HG03280 (cell line): Measurements from ENCODE around the gene SLC22A12.
"Not testable (repeated sequence)": the region's sequence is repeated elsewhere in the genome, so short reads cannot be mapped to it uniquely, and the experiment has no call there.

Experiments
- ATAC-seq: cut with Tn5 transposase; IDR thresholded peaks from one replicate; pipeline ENCODE4 v1.9.1; 2021; ENCODE audit warnings: mild to moderate bottlenecking, moderate library complexity; ENCODE audit not compliant: unreplicated experiment

The SLC22A12 gene

DNA sequence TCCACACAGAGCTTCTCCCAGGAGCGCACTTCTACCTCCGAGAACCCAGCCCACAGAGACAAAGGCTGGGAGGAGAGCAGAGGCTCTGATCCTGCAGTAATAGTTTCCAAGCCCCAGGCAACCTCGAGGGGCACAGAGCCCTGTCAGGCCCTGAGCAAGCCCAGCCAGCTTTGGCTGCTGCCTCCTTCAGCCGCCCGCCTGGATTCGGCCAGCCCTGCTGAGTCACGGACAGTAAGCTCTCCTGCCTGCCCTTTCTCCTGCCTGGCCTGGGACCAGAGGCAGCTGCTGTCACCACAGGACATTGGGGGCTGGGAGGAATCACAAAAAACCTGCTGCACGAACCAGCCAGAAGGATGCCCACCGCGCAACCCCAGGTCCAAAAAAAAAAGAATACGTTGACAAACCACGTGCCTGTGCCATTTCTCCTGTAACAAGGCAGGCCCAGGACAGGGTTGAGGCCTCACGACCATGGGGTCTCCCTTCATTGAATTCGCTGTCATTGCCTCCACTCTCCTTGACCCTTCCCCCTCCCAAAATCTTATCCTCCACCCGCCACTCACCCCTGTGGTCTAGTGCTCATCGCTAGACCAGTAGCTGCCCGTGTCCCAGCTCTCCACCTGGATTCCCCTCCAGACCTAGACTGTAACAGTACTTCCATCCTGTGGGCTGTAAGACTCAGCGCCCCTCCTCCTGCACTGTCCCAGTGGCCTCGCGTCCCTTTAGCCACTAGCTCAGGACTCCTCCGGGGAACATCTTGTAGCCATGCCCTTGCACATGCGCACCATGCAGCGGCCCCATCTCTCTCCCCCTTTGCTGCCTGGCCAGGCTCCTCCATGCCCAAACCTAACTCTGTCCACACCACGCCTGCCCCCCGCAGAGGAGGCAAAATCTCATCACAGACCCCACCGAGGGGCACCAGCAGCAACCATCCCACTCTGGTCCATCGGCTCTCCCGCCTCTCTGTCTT, 7.4 kb upstream of the SLC22A12 start:
- no peak for ATAC-seq

DNA sequence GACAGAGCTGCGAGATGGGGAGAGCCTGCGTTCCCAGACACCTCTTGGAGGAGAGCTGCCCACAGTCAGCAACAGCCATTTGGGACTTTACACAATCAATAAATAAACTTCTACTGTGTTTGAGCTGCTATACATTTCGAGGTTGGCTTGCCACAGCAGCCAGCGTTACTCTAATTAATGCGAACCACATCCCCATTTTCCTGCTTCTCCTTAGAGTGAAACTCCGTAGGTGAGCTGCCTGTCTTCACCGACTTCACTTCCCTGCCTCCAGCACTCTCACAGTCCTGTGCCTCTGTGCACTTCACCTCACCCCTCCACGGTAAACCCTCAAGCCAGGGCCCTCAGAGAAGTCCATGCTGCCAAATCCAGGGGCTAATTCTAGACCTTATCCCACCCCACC, 5.9 kb upstream of the SLC22A12 start:
- no peak for ATAC-seq

DNA sequence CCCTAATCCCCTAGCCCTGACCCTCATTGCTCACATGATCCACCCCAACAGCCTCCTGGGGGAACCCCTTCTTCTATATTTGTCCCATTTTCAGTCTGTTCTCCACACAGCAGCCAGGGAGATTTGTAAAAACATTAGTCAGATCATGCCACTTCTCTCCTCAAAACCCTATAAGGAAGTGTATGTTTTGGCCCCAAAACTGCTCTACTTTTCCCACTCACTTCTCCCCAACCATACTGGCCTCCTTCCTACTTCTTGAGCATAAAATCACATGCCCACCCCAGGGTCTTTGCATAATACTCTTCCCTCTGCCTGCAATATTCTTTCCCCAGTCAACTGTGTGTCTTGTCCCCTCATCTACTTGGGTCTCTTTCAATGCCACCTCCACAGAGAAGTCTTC, 4.7 kb upstream of the SLC22A12 start:
- ATAC-seq = no peak

DNA sequence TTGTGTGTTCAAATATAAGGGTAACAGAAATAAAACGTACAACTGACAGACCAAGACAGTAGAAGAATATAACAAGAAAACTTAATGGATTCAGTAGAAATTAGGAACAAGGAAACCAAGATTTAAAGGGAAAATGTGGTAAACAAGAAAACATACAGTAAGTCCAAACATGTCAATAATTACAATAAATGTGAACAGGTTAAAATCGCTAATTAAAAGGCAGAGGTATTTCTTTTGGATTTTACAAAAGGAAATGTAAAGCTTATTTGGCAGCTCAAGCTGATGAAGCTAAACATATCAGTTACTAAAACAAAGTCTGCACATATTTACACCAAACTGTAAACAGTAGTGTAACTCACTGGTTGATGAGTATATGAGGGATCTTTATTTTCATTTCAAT, 2.3 kb upstream of the SLC22A12 start:
- no peak for ATAC-seq

DNA sequence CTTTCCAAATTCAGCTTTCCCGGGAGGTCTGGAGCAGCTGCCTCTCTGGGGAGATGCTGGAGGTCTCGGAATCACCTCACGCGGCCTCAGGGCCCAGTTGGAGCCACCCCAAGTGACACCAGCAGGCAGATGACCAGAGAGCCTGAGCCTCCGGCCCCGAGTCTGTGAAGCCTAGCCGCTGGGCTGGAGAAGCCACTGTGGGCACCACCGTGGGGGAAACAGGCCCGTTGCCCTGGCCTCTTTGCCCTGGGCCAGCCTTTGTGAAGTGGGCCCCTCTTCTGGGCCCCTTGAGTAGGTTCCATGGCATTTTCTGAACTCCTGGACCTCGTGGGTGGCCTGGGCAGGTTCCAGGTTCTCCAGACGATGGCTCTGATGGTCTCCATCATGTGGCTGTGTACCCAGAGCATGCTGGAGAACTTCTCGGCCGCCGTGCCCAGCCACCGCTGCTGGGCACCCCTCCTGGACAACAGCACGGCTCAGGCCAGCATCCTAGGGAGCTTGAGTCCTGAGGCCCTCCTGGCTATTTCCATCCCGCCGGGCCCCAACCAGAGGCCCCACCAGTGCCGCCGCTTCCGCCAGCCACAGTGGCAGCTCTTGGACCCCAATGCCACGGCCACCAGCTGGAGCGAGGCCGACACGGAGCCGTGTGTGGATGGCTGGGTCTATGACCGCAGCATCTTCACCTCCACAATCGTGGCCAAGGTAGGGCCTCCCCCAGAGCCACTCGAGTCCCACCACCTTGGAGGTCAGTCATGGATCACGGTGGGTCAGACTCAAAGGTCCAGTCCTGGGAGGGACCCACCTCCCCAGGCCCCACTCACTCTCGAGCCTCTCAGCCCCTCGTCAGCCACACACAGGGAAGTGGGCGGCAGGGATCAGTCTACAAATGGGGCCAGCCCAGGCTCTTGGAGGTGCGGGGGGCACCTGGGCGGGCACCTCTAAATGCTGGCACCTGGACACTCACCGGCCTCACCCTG, 525 bp downstream of the SLC22A12 start:
- no peak for ATAC-seq

DNA sequence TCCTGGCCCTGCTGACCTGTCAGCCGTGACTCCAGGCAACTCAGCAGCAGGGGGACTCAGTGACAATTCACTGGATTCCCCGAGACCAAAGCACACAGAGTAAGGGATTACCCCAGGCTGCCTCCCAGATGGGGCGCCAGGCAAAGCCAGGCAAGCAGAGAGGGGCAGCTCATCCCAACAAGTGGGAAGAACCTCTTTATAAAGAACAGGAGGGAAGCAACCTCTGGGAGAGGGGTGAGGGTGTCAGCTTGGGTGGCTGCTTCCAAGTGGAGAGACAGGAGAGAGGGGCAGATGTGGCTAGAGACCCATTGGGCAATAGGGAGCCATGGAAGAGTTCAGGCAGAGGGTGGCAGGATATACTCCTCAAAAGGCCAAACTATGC, 1.2 kb downstream of the SLC22A12 start:
- no peak for ATAC-seq

DNA sequence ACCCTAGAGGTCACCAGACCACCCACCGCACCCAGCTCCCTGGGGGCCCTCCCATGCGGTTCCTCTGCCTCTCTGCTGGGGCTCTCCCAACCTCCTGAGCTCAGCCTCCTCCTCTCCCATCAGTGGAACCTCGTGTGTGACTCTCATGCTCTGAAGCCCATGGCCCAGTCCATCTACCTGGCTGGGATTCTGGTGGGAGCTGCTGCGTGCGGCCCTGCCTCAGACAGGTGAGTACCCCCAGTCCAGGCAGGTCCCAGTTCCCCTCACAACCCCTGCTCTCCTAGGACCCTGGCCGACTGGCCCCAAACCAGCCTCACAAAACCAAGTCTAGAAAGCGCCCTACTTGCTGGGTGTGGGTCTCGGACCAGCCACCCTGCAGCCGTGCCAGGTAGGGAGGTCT, 1.6 kb downstream of the SLC22A12 start:
- no peak for ATAC-seq

DNA sequence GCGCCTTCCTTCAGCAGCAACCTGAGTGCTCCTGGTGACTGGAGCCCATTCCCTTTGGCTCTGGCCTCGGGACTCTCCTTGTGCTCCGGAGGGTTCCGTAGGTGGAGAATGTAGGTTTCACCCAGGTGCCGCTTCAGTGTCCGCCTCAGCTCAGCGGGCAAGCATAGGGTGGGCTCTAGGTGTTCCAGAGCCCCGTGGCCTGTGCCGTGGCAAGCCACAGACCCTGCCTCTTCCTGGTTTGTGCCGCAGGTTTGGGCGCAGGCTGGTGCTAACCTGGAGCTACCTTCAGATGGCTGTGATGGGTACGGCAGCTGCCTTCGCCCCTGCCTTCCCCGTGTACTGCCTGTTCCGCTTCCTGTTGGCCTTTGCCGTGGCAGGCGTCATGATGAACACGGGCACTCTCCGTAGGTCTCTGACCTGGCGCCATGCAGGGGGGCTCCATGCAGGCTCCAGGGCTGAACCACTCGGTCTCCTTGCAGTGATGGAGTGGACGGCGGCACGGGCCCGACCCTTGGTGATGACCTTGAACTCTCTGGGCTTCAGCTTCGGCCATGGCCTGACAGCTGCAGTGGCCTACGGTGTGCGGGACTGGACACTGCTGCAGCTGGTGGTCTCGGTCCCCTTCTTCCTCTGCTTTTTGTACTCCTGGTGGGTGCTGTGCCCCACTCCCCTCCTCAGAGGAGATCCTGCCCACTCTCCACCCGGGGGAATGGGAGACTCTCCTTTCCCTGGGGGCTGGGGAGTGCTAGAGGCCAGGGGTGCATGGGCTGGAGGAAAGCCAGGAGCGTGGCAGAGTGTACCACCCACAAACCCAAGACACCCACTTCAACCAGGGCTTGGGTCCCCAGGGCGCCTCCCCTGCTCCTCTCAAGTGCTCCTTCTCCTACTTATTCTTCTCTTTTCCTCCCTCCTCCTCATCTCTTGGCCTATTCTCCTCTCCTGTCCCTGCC, 2.4 kb downstream of the SLC22A12 start:
- ATAC-seq = no peak

DNA sequence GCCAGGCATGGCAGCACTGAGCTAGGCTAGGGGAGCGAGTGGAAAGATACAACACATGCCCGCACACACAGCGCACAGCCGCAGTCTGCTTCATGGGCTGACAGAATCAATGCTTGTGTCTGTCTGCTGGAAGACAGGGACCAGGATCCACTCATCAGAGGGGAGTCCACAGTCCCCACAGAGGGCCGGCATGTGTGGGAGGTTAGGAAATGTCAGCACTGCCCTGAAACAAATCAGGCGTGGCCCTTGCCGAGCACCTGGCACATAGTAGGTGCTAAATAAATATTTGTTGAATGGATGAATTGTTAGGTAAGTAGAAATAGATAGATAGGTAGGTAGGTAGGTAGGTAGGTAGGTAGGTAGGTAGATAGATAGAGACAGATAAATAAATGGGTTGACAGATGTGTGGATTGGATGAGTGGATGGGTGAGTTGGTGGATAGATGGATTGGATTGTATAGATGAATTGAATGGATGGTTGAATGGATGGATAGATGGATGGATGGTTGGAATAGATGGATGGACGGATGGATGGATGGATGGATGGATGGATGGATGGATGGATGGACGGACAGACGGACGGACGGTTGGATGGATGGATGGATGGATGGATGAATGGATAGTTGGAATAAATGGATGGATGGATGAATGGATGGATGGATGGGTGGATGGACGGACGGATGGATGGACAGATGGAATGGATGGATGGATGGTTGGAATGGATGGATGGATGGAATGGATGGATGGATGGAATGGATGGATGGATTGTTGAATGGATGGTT, 3.3 kb downstream of the SLC22A12 start:
- ATAC-seq = no peak

DNA sequence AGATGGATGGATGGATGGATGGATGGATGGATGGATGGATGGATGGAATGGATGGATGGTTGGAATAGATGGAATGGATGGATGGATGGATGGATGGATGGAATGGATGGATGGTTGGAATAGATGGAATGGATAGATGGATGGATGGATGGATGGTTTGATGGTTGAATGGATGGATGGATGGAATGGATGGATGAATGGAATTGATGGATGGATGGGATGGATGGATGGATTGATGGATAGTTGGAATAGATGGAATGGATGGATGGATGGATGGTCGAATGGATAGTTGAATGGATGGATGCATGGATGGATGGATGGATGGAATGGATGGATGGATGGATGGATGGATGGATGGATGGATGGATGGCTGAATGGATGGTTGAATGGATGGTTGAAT, 4.9 kb downstream of the SLC22A12 start:
- not testable (repeated sequence) for ATAC-seq

DNA sequence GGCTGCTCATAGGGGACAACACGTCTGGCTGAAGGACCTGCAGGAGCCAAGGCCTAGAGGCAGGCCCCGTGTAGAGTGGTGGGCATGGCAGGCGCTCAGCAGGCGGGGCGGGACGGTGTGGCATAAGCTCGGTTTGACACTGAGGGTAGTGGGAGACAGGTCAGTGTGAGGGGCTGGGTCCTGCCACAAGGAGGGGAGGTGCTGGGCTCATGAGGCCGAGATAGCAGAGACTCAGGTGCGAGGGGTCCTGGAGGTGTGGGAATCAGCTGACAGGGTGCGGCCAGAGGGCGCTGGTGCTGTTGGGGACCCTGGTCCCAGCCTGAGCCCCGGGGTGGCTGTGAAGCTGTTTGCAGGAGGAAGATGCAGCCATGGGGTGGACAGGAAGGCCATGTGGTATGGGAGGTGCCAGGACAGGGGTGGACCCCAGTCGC, 6.7 kb downstream of the SLC22A12 start:
- ATAC-seq = no peak

DNA sequence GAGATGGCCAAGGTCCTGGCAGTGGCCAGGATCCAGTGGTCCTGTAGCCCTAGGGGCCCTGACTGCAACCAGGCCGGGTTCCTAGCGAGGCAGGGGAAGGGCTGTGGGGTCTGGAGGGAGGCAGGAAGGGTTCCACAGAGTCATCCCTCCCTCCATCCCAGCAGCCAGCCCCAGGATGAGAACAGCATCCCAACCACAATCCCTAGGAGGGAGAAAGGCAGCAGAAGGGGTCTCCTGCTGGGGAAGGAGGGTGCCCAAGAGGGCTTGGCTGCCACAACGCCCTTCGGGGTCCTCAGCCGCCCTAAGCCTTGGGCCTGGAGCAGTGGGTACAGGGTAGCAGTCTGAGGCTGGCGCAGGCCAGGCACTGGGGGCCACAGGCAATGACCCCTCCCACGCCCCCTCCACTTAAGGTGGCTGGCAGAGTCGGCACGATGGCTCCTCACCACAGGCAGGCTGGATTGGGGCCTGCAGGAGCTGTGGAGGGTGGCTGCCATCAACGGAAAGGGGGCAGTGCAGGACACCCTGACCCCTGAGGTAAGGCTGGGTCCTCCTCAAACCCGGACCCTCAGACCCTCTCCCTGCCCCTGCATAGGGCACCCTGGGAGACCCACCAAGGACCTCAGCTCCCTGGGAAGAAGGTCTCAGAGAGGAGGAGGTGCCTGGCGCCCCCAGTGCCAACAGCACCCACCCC, 7.2 kb downstream of the SLC22A12 start:
- no peak for ATAC-seq

DNA sequence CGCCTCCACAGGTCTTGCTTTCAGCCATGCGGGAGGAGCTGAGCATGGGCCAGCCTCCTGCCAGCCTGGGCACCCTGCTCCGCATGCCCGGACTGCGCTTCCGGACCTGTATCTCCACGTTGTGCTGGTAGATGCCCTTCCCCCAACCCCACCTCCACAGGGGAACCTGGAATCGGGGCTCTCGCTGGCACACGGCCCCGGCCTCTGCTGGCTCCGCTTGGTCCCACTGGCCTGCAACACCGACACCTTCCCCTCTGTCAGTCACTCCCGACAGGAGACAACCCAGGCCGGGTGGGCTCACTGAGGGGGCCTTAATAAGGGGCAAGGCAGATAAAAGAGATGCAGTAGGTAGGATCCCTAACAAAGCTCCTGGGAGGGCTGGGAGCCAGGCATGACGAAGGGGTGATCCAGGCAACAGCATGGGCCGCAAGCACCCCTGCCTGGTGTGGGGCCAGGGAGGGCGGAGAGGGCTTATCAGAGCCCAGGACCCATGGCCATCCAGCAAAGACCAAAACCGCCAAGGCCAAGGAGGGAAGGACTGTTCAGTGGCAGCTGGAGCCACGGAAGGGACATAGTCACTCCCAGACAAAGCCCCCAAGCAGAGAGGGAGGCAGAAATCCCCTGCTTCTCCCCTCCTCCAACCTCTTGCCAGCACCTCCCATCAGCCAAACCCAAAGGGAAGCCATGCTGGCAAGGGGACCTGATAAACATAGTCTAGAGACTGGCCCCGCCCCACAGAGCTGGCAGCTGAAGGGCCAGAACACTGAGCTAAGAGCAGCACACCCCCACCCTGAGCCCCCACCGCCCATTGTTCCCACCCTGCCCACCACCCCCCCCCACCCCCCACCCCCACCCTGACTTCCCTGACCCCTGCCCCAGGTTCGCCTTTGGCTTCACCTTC, 8.0 kb downstream of the SLC22A12 start:
- no peak for ATAC-seq

DNA sequence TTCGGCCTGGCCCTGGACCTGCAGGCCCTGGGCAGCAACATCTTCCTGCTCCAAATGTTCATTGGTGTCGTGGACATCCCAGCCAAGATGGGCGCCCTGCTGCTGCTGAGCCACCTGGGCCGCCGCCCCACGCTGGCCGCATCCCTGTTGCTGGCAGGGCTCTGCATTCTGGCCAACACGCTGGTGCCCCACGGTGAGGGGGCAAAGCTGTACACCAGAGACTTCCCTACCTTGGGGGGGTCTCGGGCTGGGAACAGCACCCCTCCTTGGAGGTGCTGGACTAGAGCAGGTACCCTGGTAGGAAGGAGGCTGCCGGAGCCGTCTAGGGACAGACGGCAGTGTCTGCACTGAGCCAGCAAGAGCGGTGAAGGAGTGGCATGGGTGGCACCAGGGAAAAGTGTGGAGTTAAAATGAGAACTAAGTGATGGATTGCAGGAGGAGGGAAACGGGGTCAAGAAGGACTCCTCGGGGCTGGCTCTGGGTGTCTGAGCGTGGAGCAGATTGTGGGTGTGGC, 8.7 kb downstream of the SLC22A12 start:
- no peak for ATAC-seq

DNA sequence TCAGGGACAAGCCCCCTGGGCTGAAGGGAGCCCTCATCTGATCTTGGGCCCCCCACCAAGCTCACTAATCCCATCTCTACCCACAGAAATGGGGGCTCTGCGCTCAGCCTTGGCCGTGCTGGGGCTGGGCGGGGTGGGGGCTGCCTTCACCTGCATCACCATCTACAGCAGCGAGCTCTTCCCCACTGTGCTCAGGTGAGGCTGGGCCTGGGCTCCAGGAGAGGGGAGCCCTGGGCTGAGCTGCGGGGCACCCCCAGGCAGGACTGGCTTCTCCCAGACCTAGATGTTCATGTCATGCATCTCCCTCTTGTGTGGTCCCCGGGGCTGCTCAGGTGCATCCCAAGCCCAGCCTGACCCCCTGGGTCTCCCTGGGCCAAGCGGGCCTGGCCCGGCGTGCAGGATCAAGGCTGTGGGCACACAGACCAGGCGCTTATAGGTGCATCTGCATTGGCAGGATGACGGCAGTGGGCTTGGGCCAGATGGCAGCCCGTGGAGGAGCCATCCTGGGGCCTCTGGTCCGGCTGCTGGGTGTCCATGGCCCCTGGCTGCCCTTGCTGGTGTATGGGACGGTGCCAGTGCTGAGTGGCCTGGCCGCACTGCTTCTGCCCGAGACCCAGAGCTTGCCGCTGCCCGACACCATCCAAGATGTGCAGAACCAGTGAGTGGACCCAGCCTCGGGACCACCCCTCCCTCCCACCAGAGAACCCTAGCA, 9.4 kb downstream of the SLC22A12 start:
- no peak for ATAC-seq

DNA sequence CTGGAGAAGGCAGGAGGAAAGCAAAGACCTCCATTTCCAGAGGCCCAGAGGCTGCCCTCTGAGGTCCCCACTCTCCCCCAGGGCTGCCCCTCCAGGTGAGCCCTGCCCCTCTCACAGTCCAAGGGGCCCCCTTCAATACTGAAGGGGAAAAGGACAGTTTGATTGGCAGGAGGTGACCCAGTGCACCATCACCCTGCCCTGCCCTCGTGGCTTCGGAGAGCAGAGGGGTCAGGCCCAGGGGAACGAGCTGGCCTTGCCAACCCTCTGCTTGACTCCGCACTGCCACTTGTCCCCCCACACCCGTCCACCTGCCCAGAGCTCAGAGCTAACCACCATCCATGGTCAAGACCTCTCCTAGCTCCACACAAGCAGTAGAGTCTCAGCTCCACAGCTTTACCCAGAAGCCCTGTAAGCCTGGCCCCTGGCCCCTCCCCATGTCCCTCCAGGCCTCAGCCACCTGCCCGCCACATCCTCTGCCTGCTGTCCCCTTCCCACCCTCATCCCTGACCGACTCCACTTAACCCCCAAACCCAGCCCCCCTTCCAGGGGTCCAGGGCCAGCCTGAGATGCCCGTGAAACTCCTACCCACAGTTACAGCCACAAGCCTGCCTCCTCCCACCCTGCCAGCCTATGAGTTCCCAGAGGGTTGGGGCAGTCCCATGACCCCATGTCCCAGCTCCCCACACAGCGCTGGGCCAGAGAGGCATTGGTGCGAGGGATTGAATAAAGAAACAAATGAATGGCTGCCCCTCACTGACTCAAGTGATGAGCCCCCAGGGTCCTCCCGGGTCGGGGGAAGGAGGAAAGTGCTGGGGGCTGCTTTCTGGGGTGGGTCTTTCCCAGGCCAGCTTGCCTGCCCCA, 10.8 kb downstream of the SLC22A12 start:
- ATAC-seq = no peak
